Liver (tissue), 9 donors: ENCODE measurements around the gene PRSS12. TPM values are rescaled to one million over a fixed set of nuclear protein-coding genes. Genes with fewer than 3 reads are reported as not detected.

Experiments
- DNase-seq: peaks from one replicate; pipeline ENCODE4 v3.0.0-alpha.2; 2017; ENCODE audit warnings: low spot score
- H3K27ac ChIP-seq, 2 donors: one replicate each; pipeline ENCODE4 v1.7.0; 2013; ENCODE audit warnings: inconsistent platforms in 2 of 2, low read length in 2 of 2, control low read depth in 1 of 2, low read depth in 1 of 2, mild to moderate bottlenecking in 1 of 2
- H3K27me3 ChIP-seq, 4 donors: one replicate each; pipeline versions ENCODE4 v1.6.1 to v1.7.0; 2013; ENCODE audit warnings: low read length in 3 of 4, inconsistent platforms in 1 of 4, mild to moderate bottlenecking in 1 of 4, moderate library complexity in 1 of 4; ENCODE audit not compliant: control insufficient read depth in 4 of 4, insufficient read depth in 4 of 4
- H3K36me3 ChIP-seq, 4 donors: one replicate each; pipeline versions ENCODE4 v1.6.1 to v1.7.0; 2013; ENCODE audit warnings: low read length in 3 of 4, mild to moderate bottlenecking in 3 of 4, low read depth in 1 of 4, moderate library complexity in 1 of 4; ENCODE audit not compliant: control insufficient read depth in 4 of 4, insufficient read depth in 3 of 4
- H3K4me1 ChIP-seq, 4 donors: one replicate each; pipeline versions ENCODE4 v1.6.1 to v1.7.0; 2013; ENCODE audit warnings: low read length in 3 of 4, mild to moderate bottlenecking in 3 of 4, moderate library complexity in 1 of 4; ENCODE audit not compliant: control insufficient read depth in 4 of 4, insufficient read depth in 4 of 4
- H3K4me3 ChIP-seq, 3 donors: one replicate each; pipeline versions ENCODE4 v1.6.1 to v1.7.0; 2013; ENCODE audit warnings: low read length in 3 of 3, control low read depth in 1 of 3, low read depth in 1 of 3, mild to moderate bottlenecking in 1 of 3
- H3K9ac ChIP-seq, 2 donors: one replicate each; pipeline ENCODE4 v1.7.0; 2013; ENCODE audit warnings: low read length in 2 of 2, mild to moderate bottlenecking in 2 of 2, moderate library complexity in 2 of 2, control low read depth in 1 of 2, low read depth in 1 of 2
- H3K9me3 ChIP-seq, 4 donors: one replicate each; pipeline versions ENCODE4 v1.6.1 to v1.7.0; 2013; ENCODE audit warnings: low read length in 3 of 4; ENCODE audit not compliant: control insufficient read depth in 4 of 4
- ATF3 ChIP-seq: IDR thresholded peaks from 2 replicates; pipeline ENCODE4 v1.6.1; 2016; ENCODE audit warnings: antibody characterized with exemption
- EGR1 ChIP-seq, 2 donors: IDR thresholded peaks; 2 replicates each; pipeline ENCODE4 v1.6.1; 2016 to 2018; ENCODE audit warnings: antibody characterized with exemption in 2 of 2, low read depth in 2 of 2
- FOXA1 ChIP-seq: IDR thresholded peaks from 2 replicates; pipeline ENCODE4 v1.6.1; 2016; ENCODE audit warnings: antibody characterized with exemption
- FOXA2 ChIP-seq: IDR thresholded peaks from 2 replicates; pipeline ENCODE4 v1.6.1; 2016; ENCODE audit warnings: antibody characterized with exemption
- GABPA ChIP-seq, 2 donors: IDR thresholded peaks in 1 of 2; conservative IDR thresholded peaks in 1 of 2; 2 replicates each; pipeline ENCODE4 v1.6.1; 2016; ENCODE audit warnings: antibody characterized with exemption in 2 of 2, mild to moderate bottlenecking in 1 of 2, moderate library complexity in 1 of 2
- HNF4A ChIP-seq, 2 donors: conservative IDR thresholded peaks; 2 replicates each; pipeline ENCODE4 v1.6.1; 2016; ENCODE audit warnings: antibody characterized with exemption in 2 of 2, mild to moderate bottlenecking in 2 of 2
- HNF4G ChIP-seq: IDR thresholded peaks from 2 replicates; pipeline ENCODE4 v1.6.1; 2016; ENCODE audit warnings: antibody characterized with exemption
- JUND ChIP-seq, 2 donors: IDR thresholded peaks; 2 replicates each; pipeline ENCODE4 v1.6.1; 2016; ENCODE audit warnings: antibody characterized with exemption in 2 of 2
- NR2F2 ChIP-seq: IDR thresholded peaks from 2 replicates; pipeline ENCODE4 v1.6.1; 2016; ENCODE audit warnings: antibody characterized with exemption
- RAD21 ChIP-seq, 2 donors: IDR thresholded peaks; 2 replicates each; pipeline ENCODE4 v1.6.1; 2016; ENCODE audit warnings: antibody characterized with exemption in 2 of 2, mild to moderate bottlenecking in 2 of 2
- REST ChIP-seq: IDR thresholded peaks from 2 replicates; pipeline ENCODE4 v1.6.1; 2016; ENCODE audit warnings: antibody characterized with exemption, mild to moderate bottlenecking
- RXRA ChIP-seq, 2 donors: IDR thresholded peaks; 2 replicates each; pipeline ENCODE4 v1.6.1; 2017 to 2018; ENCODE audit warnings: antibody characterized with exemption in 2 of 2, mild to moderate bottlenecking in 1 of 2
- SP1 ChIP-seq: IDR thresholded peaks from 2 replicates; pipeline ENCODE4 v1.6.1; 2018; ENCODE audit warnings: antibody characterized with exemption, mild to moderate bottlenecking
- TAF1 ChIP-seq: conservative IDR thresholded peaks from 2 replicates; pipeline ENCODE4 v1.6.1; 2016; ENCODE audit warnings: antibody characterized with exemption, mild to moderate bottlenecking
- YY1 ChIP-seq: IDR thresholded peaks from 2 replicates; pipeline ENCODE4 v1.6.1; 2016; ENCODE audit warnings: antibody characterized with exemption, mild to moderate bottlenecking
- ZBTB33 ChIP-seq: IDR thresholded peaks from 2 replicates; pipeline ENCODE4 v1.6.1; 2016; ENCODE audit warnings: antibody characterized with exemption
- WGBS: extraction: QIAGEN DNeasy Blood & Tissue Kit; methylation state at CpG from one replicate; pipeline ENCODE4 v1.1.7; 2013; 5-methylcytosine and 5-hydroxymethylcytosine counted together
- polyA plus RNA-seq, 2 donors: library from polyadenylated mRNA; stranded (reverse) in 1 of 2; unstranded in 1 of 2; fragments of 200-250 nt in 1 of 2; fragments of >200 nt in 1 of 2; fragmentation: Nextera tagmentation in 1 of 2; extraction: Ambion mirVana in 1 of 2; gene quantifications; one replicate each; pipeline versions ENCODE4 v1.2.1 to v1.2.3, GENCODE V29; 2013 to 2015
- total RNA-seq, 2 donors: library from RNA; depleted of rRNA; stranded (reverse); fragments of >200 nt; gene quantifications; one replicate each; pipeline ENCODE4 v1.2.3, GENCODE V29; 2014
- TF ChIP-seq, protein P1 (sequence below): fragments of 150-350 bp; IDR thresholded peaks from 2 replicates; pipeline ENCODE4 v1.5.1; 2017; ENCODE audit warnings: improper control_type of control experiment, low read depth, low read length; ENCODE audit not compliant: missing input control
- TF ChIP-seq, protein P2 (sequence below): IDR thresholded peaks from 2 replicates; pipeline ENCODE4 v1.6.1; 2016; ENCODE audit warnings: antibody characterized with exemption
- donor health status: healthy.
- donor health status: healthy.
- donor health status: healthy.
- donor health status: healthy.
- donor health status: healthy.

The PRSS12 gene
- total and polyA plus RNA-seq, 4 donors: 0.07 to 0.25 (median 0.10) TPM

- H3K9me3 ChIP-seq: no peaks in the 10 kb centered on the region
- H3K27ac ChIP-seq: no peak overlapping the region
- H3K4me3 ChIP-seq: no peak overlapping the region
- peaks cover 0 to 1% (median 0%) of the 10 kb centered on the region in 4 donors for H3K36me3 ChIP-seq
- H3K4me1 ChIP-seq: no peaks in the 10 kb centered on the region
- no peak for TF ChIP-seq RAD21 (IDR thresholded peaks at IDR 0.05)
- no peak for TF ChIP-seq EGR1 (IDR thresholded peaks at IDR 0.05; ENCODE audit: low read depth in 2 of 2)
- no peak for TF ChIP-seq GABPA (IDR thresholded peaks at IDR 0.05 in 1 of 2, conservative IDR thresholded peaks at IDR 0.05 in 1 of 2)
- TF ChIP-seq HNF4A (conservative IDR thresholded peaks at IDR 0.05): no peak
- no peak for TF ChIP-seq RXRA (IDR thresholded peaks at IDR 0.05)
- TF ChIP-seq FOXA1: no peak
- TF ChIP-seq, protein P1, sequence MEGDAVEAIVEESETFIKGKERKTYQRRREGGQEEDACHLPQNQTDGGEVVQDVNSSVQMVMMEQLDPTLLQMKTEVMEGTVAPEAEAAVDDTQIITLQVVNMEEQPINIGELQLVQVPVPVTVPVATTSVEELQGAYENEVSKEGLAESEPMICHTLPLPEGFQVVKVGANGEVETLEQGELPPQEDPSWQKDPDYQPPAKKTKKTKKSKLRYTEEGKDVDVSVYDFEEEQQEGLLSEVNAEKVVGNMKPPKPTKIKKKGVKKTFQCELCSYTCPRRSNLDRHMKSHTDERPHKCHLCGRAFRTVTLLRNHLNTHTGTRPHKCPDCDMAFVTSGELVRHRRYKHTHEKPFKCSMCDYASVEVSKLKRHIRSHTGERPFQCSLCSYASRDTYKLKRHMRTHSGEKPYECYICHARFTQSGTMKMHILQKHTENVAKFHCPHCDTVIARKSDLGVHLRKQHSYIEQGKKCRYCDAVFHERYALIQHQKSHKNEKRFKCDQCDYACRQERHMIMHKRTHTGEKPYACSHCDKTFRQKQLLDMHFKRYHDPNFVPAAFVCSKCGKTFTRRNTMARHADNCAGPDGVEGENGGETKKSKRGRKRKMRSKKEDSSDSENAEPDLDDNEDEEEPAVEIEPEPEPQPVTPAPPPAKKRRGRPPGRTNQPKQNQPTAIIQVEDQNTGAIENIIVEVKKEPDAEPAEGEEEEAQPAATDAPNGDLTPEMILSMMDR: no peak
- no peak for TF ChIP-seq JUND (IDR thresholded peaks at IDR 0.05)
- no peak for TF ChIP-seq SP1
- TF ChIP-seq NR2F2: no peak
- no peak for TF ChIP-seq YY1
- no peak for TF ChIP-seq REST
- TF ChIP-seq TAF1: no peak
- TF ChIP-seq, protein P2, sequence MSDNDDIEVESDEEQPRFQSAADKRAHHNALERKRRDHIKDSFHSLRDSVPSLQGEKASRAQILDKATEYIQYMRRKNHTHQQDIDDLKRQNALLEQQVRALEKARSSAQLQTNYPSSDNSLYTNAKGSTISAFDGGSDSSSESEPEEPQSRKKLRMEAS: no peak
- no peak for TF ChIP-seq ATF3
- TF ChIP-seq FOXA2: no peak
- no peak for TF ChIP-seq ZBTB33
- TF ChIP-seq HNF4G: no peak
- DNase-seq: no peak
- H3K9ac ChIP-seq: no peak overlapping the region
- H3K27me3 ChIP-seq: no peaks in the 10 kb centered on the region
- 83% methylated on average over 4 of the region's 4 CpGs for WGBS
Measured at GRCh38 chr4:118327554-118328241, 25.1 kb downstream of the PRSS12 start.
